MM.1S (cell line): ENCODE data around the gene CDSN.

Experiments used
- DNase-seq: peaks from one replicate; pipeline ENCODE4 v3.0.0-alpha.2; 2015
- H2AFZ ChIP-seq: fragments of 300-600 bp; sonication (generic); 2 replicates; pipeline ENCODE4 v1.6.0; 2016; ENCODE audit warnings: antibody characterized with exemption, low read length
- H3F3A ChIP-seq: fragments of 300-600 bp; sonication (generic); 2 replicates; pipeline ENCODE4 v1.6.1; 2016; ENCODE audit warnings: mild to moderate bottlenecking, antibody characterized with exemption, low read length, moderate library complexity, mixed read lengths; ENCODE audit not compliant: insufficient read depth
- H3K27ac ChIP-seq: fragments of 300-600 bp; sonication (generic); 2 replicates; pipeline ENCODE4 v1.5.1; 2016; ENCODE audit warnings: mild to moderate bottlenecking, low read length
- H3K27me3 ChIP-seq: fragments of 300-600 bp; sonication (generic); replicated peaks from 2 replicates; pipeline ENCODE4 v1.6.0; 2016; ENCODE audit warnings: low read length; ENCODE audit not compliant: insufficient read depth
- H3K36me3 ChIP-seq: fragments of 300-600 bp; sonication (generic); replicated peaks from 2 replicates; pipeline ENCODE4 v1.6.1; 2016; ENCODE audit warnings: mild to moderate bottlenecking, low read length, mixed read lengths; ENCODE audit not compliant: insufficient read depth
- H3K4me1 ChIP-seq: fragments of 300-600 bp; sonication (generic); 2 replicates; pipeline ENCODE4 v1.6.1; 2016; ENCODE audit warnings: low read length, mixed read lengths
- H3K4me2 ChIP-seq: fragments of 300-600 bp; sonication (generic); 2 replicates; pipeline ENCODE4 v1.6.0; 2016; ENCODE audit warnings: low read depth, low read length
- H3K4me3 ChIP-seq: fragments of 300-600 bp; sonication (generic); 2 replicates; pipeline ENCODE4 v1.5.1; 2016; ENCODE audit warnings: low read length, mixed read lengths
- H3K79me2 ChIP-seq: fragments of 300-600 bp; sonication (generic); 2 replicates; pipeline ENCODE4 v1.6.1; 2016; ENCODE audit warnings: mixed run types, low read length, mixed read lengths
- H3K9ac ChIP-seq: fragments of 300-600 bp; sonication (generic); 2 replicates; pipeline ENCODE4 v1.6.1; 2016; ENCODE audit warnings: low read length, mixed read lengths
- H3K9me2 ChIP-seq: fragments of 300-600 bp; sonication (generic); replicated peaks from 2 replicates; pipeline ENCODE4 v1.6.1; 2016; ENCODE audit warnings: mild to moderate bottlenecking, low read length, mixed read lengths; ENCODE audit not compliant: insufficient read depth
- H3K9me3 ChIP-seq: fragments of 300-600 bp; sonication (generic); replicated peaks from 2 replicates; pipeline ENCODE4 v1.6.1; 2016; ENCODE audit warnings: mild to moderate bottlenecking, low read length, mixed read lengths; ENCODE audit not compliant: insufficient read depth
- H4K20me1 ChIP-seq: fragments of 300-600 bp; sonication (generic); 2 replicates; pipeline ENCODE4 v1.6.1; 2016; ENCODE audit warnings: mild to moderate bottlenecking, low read length, moderate library complexity, mixed read lengths; ENCODE audit not compliant: insufficient read depth
- EZH2 ChIP-seq: fragments of 300-600 bp; sonication (generic); optimal IDR thresholded peaks from 2 replicates; pipeline ENCODE3; 2017; ENCODE audit warnings: low read depth, mild to moderate bottlenecking, antibody characterized with exemption, low read length, mixed read lengths
- EZH2phosphoT487 ChIP-seq: fragments of 300-600 bp; sonication (generic); IDR thresholded peaks from 2 replicates; pipeline ENCODE4 v1.6.1; 2018; ENCODE audit warnings: antibody characterized with exemption, low read length
- TF ChIP-seq, protein P1 (sequence below): fragments of 300-600 bp; sonication (generic); IDR thresholded peaks from 2 replicates; pipeline ENCODE4 v1.5.1; 2016; ENCODE audit warnings: antibody characterized with exemption, low read length, mixed read lengths

The CDSN gene

DNA sequence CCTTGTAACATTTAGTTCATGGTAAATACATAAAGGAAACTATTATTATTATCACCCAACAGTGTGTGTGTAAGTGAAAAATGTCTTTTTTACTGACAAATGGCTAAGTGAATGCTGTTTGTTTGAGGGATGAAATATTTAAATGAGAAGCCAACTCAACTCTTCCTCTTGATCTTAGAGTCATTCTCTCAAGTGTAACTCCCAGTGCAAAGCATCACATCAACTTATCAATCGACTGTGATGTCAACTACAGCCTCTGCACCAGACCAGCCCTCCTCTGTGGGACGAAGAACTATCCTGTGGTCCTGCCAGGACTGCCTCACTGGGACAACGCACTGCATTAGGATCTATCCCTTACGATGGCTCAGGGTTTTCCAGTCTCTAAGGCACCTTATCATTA, 13.2 kb downstream of the CDSN start:
- no peaks in the 10 kb centered on the region for H3K9me2 ChIP-seq
- no peaks in the 10 kb centered on the region for H3K9me3 ChIP-seq
- no peak overlapping the region for H3K27ac ChIP-seq
- H3K9ac ChIP-seq, result no peak overlapping the region
- no peaks in the 10 kb centered on the region for H4K20me1 ChIP-seq
- peaks cover 32% of the 10 kb centered on the region for H3K27me3 ChIP-seq
- H3F3A ChIP-seq, result no peaks in the 10 kb centered on the region
- DNase-seq, result no peak
- H3K4me1 ChIP-seq, result no peaks in the 10 kb centered on the region
- no peak overlapping the region for H3K4me3 ChIP-seq
- H3K79me2 ChIP-seq, result no peaks in the 10 kb centered on the region
- no peak for TF ChIP-seq EZH2
- TF ChIP-seq EZH2phosphoT487, result no peak
- TF ChIP-seq, protein P1, sequence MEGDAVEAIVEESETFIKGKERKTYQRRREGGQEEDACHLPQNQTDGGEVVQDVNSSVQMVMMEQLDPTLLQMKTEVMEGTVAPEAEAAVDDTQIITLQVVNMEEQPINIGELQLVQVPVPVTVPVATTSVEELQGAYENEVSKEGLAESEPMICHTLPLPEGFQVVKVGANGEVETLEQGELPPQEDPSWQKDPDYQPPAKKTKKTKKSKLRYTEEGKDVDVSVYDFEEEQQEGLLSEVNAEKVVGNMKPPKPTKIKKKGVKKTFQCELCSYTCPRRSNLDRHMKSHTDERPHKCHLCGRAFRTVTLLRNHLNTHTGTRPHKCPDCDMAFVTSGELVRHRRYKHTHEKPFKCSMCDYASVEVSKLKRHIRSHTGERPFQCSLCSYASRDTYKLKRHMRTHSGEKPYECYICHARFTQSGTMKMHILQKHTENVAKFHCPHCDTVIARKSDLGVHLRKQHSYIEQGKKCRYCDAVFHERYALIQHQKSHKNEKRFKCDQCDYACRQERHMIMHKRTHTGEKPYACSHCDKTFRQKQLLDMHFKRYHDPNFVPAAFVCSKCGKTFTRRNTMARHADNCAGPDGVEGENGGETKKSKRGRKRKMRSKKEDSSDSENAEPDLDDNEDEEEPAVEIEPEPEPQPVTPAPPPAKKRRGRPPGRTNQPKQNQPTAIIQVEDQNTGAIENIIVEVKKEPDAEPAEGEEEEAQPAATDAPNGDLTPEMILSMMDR, result no peak
- no peak overlapping the region for H2AFZ ChIP-seq
- no peaks in the 10 kb centered on the region for H3K36me3 ChIP-seq
- no peak overlapping the region for H3K4me2 ChIP-seq

DNA sequence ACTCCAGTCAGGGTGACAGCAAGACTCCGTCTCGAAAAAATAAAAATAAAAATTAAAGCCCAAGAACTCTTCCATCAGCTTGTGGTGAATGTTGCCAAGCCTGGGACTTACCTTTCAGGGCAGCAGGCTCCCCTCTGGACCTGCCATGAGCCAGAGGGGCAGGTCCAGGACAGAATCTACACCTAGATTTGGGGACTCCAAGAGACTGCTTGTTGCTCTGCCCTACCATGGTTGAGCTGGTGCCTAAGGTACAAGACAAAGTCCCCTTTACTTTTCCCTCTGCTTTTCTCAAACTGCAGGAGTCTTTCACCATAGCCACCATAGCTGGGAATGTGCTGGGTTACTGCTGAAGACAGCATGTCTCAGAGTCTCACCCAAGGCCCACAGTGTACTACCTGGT, 17.1 kb downstream of the CDSN start:
- TF ChIP-seq, protein P1, result no peak
- TF ChIP-seq EZH2, result no peak
- TF ChIP-seq EZH2phosphoT487, result no peak
- no peak for DNase-seq
- H3K27me3 ChIP-seq, result peaks cover 4% of the 10 kb centered on the region; the same call in 1 of the 2 replicates
- no peak overlapping the region for H3K27ac ChIP-seq
- no peaks in the 10 kb centered on the region for H3K36me3 ChIP-seq
- H2AFZ ChIP-seq, result no peak overlapping the region
- no peaks in the 10 kb centered on the region for H3K9me3 ChIP-seq
- H4K20me1 ChIP-seq, result no peaks in the 10 kb centered on the region
- H3K79me2 ChIP-seq, result no peaks in the 10 kb centered on the region
- no peak overlapping the region for H3K4me2 ChIP-seq
- H3F3A ChIP-seq, result no peaks in the 10 kb centered on the region
- no peaks in the 10 kb centered on the region for H3K9me2 ChIP-seq
- no peaks in the 10 kb centered on the region for H3K4me1 ChIP-seq
- no peak overlapping the region for H3K4me3 ChIP-seq
- no peak overlapping the region for H3K9ac ChIP-seq

DNA sequence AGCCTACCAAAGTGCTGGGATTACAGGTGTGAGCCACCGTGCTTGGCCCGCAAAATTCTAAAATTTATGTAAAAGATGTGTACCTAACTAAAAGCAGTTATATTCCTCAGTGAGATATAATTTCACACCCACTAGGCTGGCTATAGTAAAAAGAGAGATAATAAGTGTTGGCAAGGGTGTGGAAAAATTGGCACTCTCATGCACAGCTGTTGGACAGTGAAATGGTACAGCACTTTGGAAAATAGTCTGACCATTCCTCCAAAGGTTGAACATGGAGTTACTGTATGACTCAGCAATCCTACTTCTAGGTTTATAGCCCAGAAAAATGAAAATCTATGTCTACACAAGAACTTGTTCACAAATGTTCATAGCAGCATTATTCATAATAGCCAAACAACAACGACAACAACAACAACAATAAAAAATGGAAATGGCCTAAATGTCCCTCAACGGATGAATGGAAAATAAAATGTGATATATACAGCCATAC, 21.8 kb downstream of the CDSN start:
- H3K36me3 ChIP-seq, result no peaks in the 10 kb centered on the region
- no peaks in the 10 kb centered on the region for H4K20me1 ChIP-seq
- H3K27ac ChIP-seq, result no peak overlapping the region
- peaks cover 13% of the 10 kb centered on the region for H3K4me1 ChIP-seq
- no peaks in the 10 kb centered on the region for H3K9me2 ChIP-seq
- H3K9ac ChIP-seq, result no peak overlapping the region
- no peak overlapping the region for H2AFZ ChIP-seq
- H3K4me2 ChIP-seq, result no peak overlapping the region
- DNase-seq, result no peak
- H3K79me2 ChIP-seq, result no peaks in the 10 kb centered on the region
- no peaks in the 10 kb centered on the region for H3K27me3 ChIP-seq
- no peak for TF ChIP-seq EZH2
- no peak for TF ChIP-seq EZH2phosphoT487
- TF ChIP-seq, protein P1, result no peak
- peaks cover 3% of the 10 kb centered on the region; the same call in 1 of the 2 replicates for H3F3A ChIP-seq
- no peak overlapping the region for H3K4me3 ChIP-seq
- H3K9me3 ChIP-seq, result no peaks in the 10 kb centered on the region
